GM12891 (cell line): ENCODE results near the gene UPK3B.
"Not testable (repeated sequence)": the region's sequence is repeated elsewhere in the genome, so short reads cannot be mapped to it uniquely, and the experiment has no call there.

Source experiments
- PAX5 ChIP-seq: IDR thresholded peaks from 2 replicates; pipeline ENCODE4 v1.6.1; 2011; ENCODE audit warnings: low read length, moderate library complexity, mild to moderate bottlenecking; ENCODE audit not compliant: insufficient read depth, severe bottlenecking
- POLR2A ChIP-seq: IDR thresholded peaks from 2 replicates; pipeline ENCODE4 v1.6.1; 2011; ENCODE audit warnings: low read depth, low read length, control low read depth
- POLR2AphosphoS5 ChIP-seq: IDR thresholded peaks from 2 replicates; pipeline ENCODE4 v1.6.1; 2011; ENCODE audit warnings: low read depth, low read length, control low read depth
- POU2F2 ChIP-seq: IDR thresholded peaks from 2 replicates; pipeline ENCODE4 v1.6.1; 2011; ENCODE audit warnings: low read depth, mild to moderate bottlenecking, control low read depth, low read length, moderate library complexity
- SPI1 ChIP-seq: IDR thresholded peaks from 2 replicates; pipeline ENCODE4 v1.6.1; 2011; ENCODE audit warnings: low read depth, low read length, control low read depth
- TAF1 ChIP-seq: IDR thresholded peaks from 2 replicates; pipeline ENCODE4 v1.6.1; 2011; ENCODE audit warnings: low read depth, low read length, control low read depth

GRCh38 chr7:76511200-76511910 is 1.0 kb downstream of the UPK3B start:
- TF ChIP-seq POLR2A, POLR2AphosphoS5, TAF1, SPI1, POU2F2, PAX5: not testable (repeated sequence)
